ENCODE measurements around the gene LMO4. TPM values are rescaled to one million over a fixed set of nuclear protein-coding genes. Genes with fewer than 3 reads are reported as not detected.

LMO4 gene
- total and polyA plus RNA-seq, 2 of the 13 experiments (the other 11 are each of a cell fraction or from before 2014, with no cell fraction given), result 19.3 to 49.9 TPM

GRCh38 chr1:87291107-87291506 is 37.6 kb upstream of the LMO4 start:
- TF ChIP-seq NFKBIZ (CRISPR knock-in tag; IDR thresholded peaks at IDR 0.05), result no peak
- no peak for TF ChIP-seq ZNF570 (CRISPR knock-in tag; IDR thresholded peaks at IDR 0.05; ENCODE audit: borderline replicate concordance)
- TF ChIP-seq DNMT3B (CRISPR knock-in tag; conservative IDR thresholded peaks at IDR 0.05), result no peak
- TF ChIP-seq MBNL3 (CRISPR knock-in tag; conservative IDR thresholded peaks at IDR 0.05), result no peak
- TF ChIP-seq ZNF577 (CRISPR knock-in tag; IDR thresholded peaks at IDR 0.05; ENCODE audit: borderline replicate concordance, low read depth), result no peak
- TF ChIP-seq MYC (CRISPR knock-in tag; IDR thresholded peaks at IDR 0.05; ENCODE audit: borderline replicate concordance), result no peak
- no peak for TF ChIP-seq ZMAT5 (CRISPR knock-in tag; IDR thresholded peaks at IDR 0.05; ENCODE audit: borderline replicate concordance, low read depth)
- TF ChIP-seq ZNF317 (CRISPR knock-in tag; IDR thresholded peaks at IDR 0.05), result no peak
- TF ChIP-seq ZHX1 (CRISPR knock-in tag; IDR thresholded peaks at IDR 0.05; ENCODE audit: low read depth), result no peak
- TF ChIP-seq KAT7 (CRISPR knock-in tag; IDR thresholded peaks at IDR 0.05; ENCODE audit: borderline replicate concordance), result no peak
- no peak for TF ChIP-seq ZNF382 (CRISPR knock-in tag; IDR thresholded peaks at IDR 0.05; ENCODE audit: borderline replicate concordance)
- TF ChIP-seq EP300 (IDR thresholded peaks at IDR 0.05; ENCODE audit: low read depth in 2 of 2, low read length in 2 of 2), result no peak
- no peak for TF ChIP-seq EP300 (CRISPR knock-in tag; IDR thresholded peaks at IDR 0.05; ENCODE audit: borderline replicate concordance)
- TF ChIP-seq RELA (CRISPR knock-in tag; IDR thresholded peaks at IDR 0.05), result no peak
- no peak for TF ChIP-seq ZBTB34 (CRISPR knock-in tag; IDR thresholded peaks at IDR 0.05)
- TF ChIP-seq CBX1 (IDR thresholded peaks at IDR 0.05; ENCODE audit: low read depth), result no peak
- in situ Hi-C loops (cut with HindIII; ENCODE audit: extremely low pct_ligation_motif_present, low pct_unique_long_range_greater_than_20kb) (no loop called here), intact Hi-C loops (cut with micrococcal nuclease; ENCODE audit: unreplicated experiment) (no loop called here)
- Histone ChIP-seq H3K9me3 (ENCODE audit: low read length) (no peaks in the 10 kb centered on the region), H3K4me2 (ENCODE audit: low read depth, low read length) (no peak overlapping the region), H3K27ac (ENCODE audit: extremely low read length, insufficient read depth, low read length) (no peak overlapping the region), H3K27me3 (ENCODE audit: control insufficient read depth in 1 of 2, insufficient read depth in 2 of 2, low read length in 2 of 2) (no peaks in the 10 kb centered on the region; a peak in 1 of 5 replicates), H3K79me2 (ENCODE audit: insufficient read depth, low read length) (no peaks in the 10 kb centered on the region), H3K4me1 (ENCODE audit: insufficient read depth, low read length) (no peaks in the 10 kb centered on the region), H3K4me3 (replicated peaks in 1 of 3; ENCODE audit: insufficient read depth in 1 of 3, low read depth in 2 of 3, low read length in 3 of 3) (no peak overlapping the region), H3K9ac (ENCODE audit: insufficient read depth, low read depth, low read length) (no peak overlapping the region), H4K20me1 (ENCODE audit: insufficient read depth, low read length) (no peaks in the 10 kb centered on the region), H3K36me3 (replicated peaks in 1 of 2; ENCODE audit: control insufficient read depth in 1 of 2, insufficient read depth in 2 of 2, low read length in 2 of 2) (no peaks in the 10 kb centered on the region), H2AFZ (ENCODE audit: low read length) (no peak overlapping the region)
- BruUV-seq (replicated peaks), result no TSS peak
- 0% methylated on average over 1 of the region's 1 CpG for WGBS (ENCODE audit: low lambda C conversion rate)
- ChIA-PET POLR2A (no interaction called here), CTCF (ENCODE audit: low intra/inter-chr PET ratio, low total read pairs) (no interaction called here)
- no peak for ATAC-seq
- DNase-seq (ENCODE audit: low spot score), result no peak
- FAIRE-seq, result no peak
